Measurements from ENCODE around the gene SV2C.

GRCh38 chr5:76062502-76063041 lies 20.6 kb upstream of the SV2C start:
- TF ChIP-seq CTCF (IDR thresholded peaks at IDR 0.05; ENCODE audit: low read length) (no peak), EZH2 (optimal IDR thresholded peaks at IDR 0.05; ENCODE audit: low read depth, low read length) (no peak)
